Endothelial cell of umbilical vein (primary cell): ENCODE results near the gene NRXN3. TPM values are rescaled to one million over a fixed set of nuclear protein-coding genes. Genes with fewer than 3 reads are reported as not detected.

Source experiments
- BruUV-seq: library from RNA; stranded (reverse); fragments of 400-500 nt; replicated peaks from 2 replicates; lab custom pipeline; 2021; lab: Mats Ljungman, UMichigan
- CTCF ChIA-PET: fragments of 300-600, 350-600 bp; sonication (Branson Sonifier 250); formaldehyde crosslinking; loops from one replicate; lab custom pipeline; 2021; ENCODE audit warnings: antibody characterized with exemption, inconsistent platforms; lab: Charles Lee
- POLR2A ChIA-PET: fragments of 300-600, 350-600 bp; sonication (Branson Sonifier 250); formaldehyde crosslinking; loops from one replicate; lab custom pipeline; 2021; ENCODE audit warnings: antibody characterized with exemption, inconsistent platforms; lab: Charles Lee
- DNase-seq: peaks from one replicate; pipeline ENCODE4 v3.0.0-alpha.2; 2011; ENCODE audit warnings: low read depth, low spot score
- FAIRE-seq: peaks from 2 replicates; lab custom pipeline; 2011; peaks lifted over from hg19 to GRCh38; lab: Jason Lieb, UNC
- H2AFZ ChIP-seq: 2 replicates; pipeline ENCODE4 v1.6.0; 2012; ENCODE audit warnings: low read depth, low read length, control low read depth, inconsistent platforms
- H3K27ac ChIP-seq: 2 replicates; pipeline ENCODE4 v1.5.1; 2011; ENCODE audit warnings: low read depth, mild to moderate bottlenecking, control low read depth, low read length, moderate library complexity; ENCODE audit not compliant: insufficient read depth
- H3K27me3 ChIP-seq, 2 experiments: 2 replicates each; pipeline versions ENCODE4 v1.6.0 to v1.6.1; 2011; ENCODE audit warnings: low read length in 2 of 2, mixed read lengths in 1 of 2; ENCODE audit not compliant: control insufficient read depth in 2 of 2, insufficient read depth in 2 of 2
- H3K36me3 ChIP-seq, 2 experiments: 2 replicates in 1 of 2; 3 replicates in 1 of 2; pipeline ENCODE4 v1.5.1; 2011; ENCODE audit warnings: low read length in 2 of 2, mild to moderate bottlenecking in 1 of 2, moderate library complexity in 1 of 2; ENCODE audit not compliant: control insufficient read depth in 2 of 2, insufficient read depth in 2 of 2; ENCODE audit errors: extremely low read depth in 1 of 2
- H3K4me1 ChIP-seq: 3 replicates; pipeline ENCODE4 v1.5.1; 2011; ENCODE audit warnings: mild to moderate bottlenecking, low read length; ENCODE audit not compliant: control insufficient read depth, insufficient read depth; ENCODE audit errors: extremely low read depth
- H3K4me2 ChIP-seq: 2 replicates; pipeline ENCODE4 v1.6.1; 2011; ENCODE audit warnings: low read length, control low read depth, mixed read lengths; ENCODE audit not compliant: insufficient read depth
- H3K4me3 ChIP-seq, 3 experiments: fragments of 200-600 bp in 1 of 3; sonication (generic), shearing (Covaris generic) in 1 of 3; replicated peaks in 1 of 3; 2 replicates each; pipeline ENCODE4 v1.5.1; 2011 to 2016; ENCODE audit warnings: control low read depth in 3 of 3, low read length in 3 of 3, mild to moderate bottlenecking in 2 of 3, inconsistent platforms in 1 of 3, low read depth in 1 of 3, moderate library complexity in 1 of 3; ENCODE audit not compliant: insufficient read depth in 1 of 3
- H3K79me2 ChIP-seq: 2 replicates; pipeline ENCODE4 v1.6.0; 2012; ENCODE audit warnings: low read length, inconsistent platforms; ENCODE audit not compliant: control insufficient read depth, insufficient read depth
- H3K9ac ChIP-seq: replicated peaks from 2 replicates; pipeline ENCODE3; 2011; ENCODE audit warnings: low read length, control low read depth; ENCODE audit not compliant: insufficient read depth; ENCODE audit errors: extremely low read depth
- H3K9me1 ChIP-seq: replicated peaks from 3 replicates; pipeline ENCODE4 v1.6.0; 2011; ENCODE audit warnings: mild to moderate bottlenecking, low read length; ENCODE audit not compliant: control insufficient read depth, insufficient read depth; ENCODE audit errors: extremely low read depth
- H3K9me3 ChIP-seq: replicated peaks from 2 replicates; pipeline ENCODE4 v1.5.1; 2012; ENCODE audit warnings: low read length, inconsistent platforms; ENCODE audit not compliant: control insufficient read depth, insufficient read depth
- H4K20me1 ChIP-seq: replicated peaks from 2 replicates; pipeline ENCODE3; 2011; ENCODE audit warnings: mild to moderate bottlenecking, low read length; ENCODE audit not compliant: control insufficient read depth, insufficient read depth; ENCODE audit errors: extremely low read depth
- CTCF ChIP-seq, 2 donors: IDR thresholded peaks; 1 replicate in 1 of 2; 2 replicates in 1 of 2; pipeline ENCODE4 v1.5.1; 2011; ENCODE audit warnings: low read length in 2 of 2, mild to moderate bottlenecking in 2 of 2, moderate library complexity in 2 of 2, control low read depth in 1 of 2, inconsistent platforms in 1 of 2, low read depth in 1 of 2; ENCODE audit not compliant: insufficient read depth in 1 of 2; ENCODE audit errors: extremely low read depth in 1 of 2
- EZH2 ChIP-seq: IDR thresholded peaks from 2 replicates; pipeline ENCODE4 v1.6.1; 2012; ENCODE audit warnings: borderline replicate concordance, low read depth, mild to moderate bottlenecking, moderate library complexity, low read length, inconsistent platforms; ENCODE audit not compliant: severe bottlenecking
- GATA2 ChIP-seq: IDR thresholded peaks from 2 replicates; pipeline ENCODE4 v1.7.0; 2011; ENCODE audit warnings: low read depth, mild to moderate bottlenecking, moderate library complexity, mixed read lengths, low read length; ENCODE audit not compliant: insufficient read length, insufficient read depth
- MAX ChIP-seq: IDR thresholded peaks from 2 replicates; pipeline ENCODE4 v1.6.1; 2011; ENCODE audit not compliant: insufficient read depth, insufficient read length
- MYC ChIP-seq: IDR thresholded peaks from one replicate; pipeline ENCODE4 v1.6.1; 2011; ENCODE audit warnings: mild to moderate bottlenecking, low read depth, low read length
- POLR2A ChIP-seq: IDR thresholded peaks from 2 replicates; pipeline ENCODE4 v1.6.1; 2012; ENCODE audit warnings: low read depth, mild to moderate bottlenecking, control low read depth, low read length
- POLR2AphosphoS5 ChIP-seq: IDR thresholded peaks from 2 replicates; pipeline ENCODE4 v1.6.1; 2012; ENCODE audit warnings: low read depth, mild to moderate bottlenecking, control low read depth, low read length, moderate library complexity; ENCODE audit not compliant: insufficient read depth
- dilution Hi-C: fragments of 300-500 bp; cut with MboI; formaldehyde crosslinking; loops from one replicate; pipeline ENCODE4 v1.15.0; 2019; ENCODE audit warnings: low sequenced_read_pairs; ENCODE audit not compliant: extremely low pct_ligation_motif_present
- intact Hi-C: fragments of 100-400 bp; cut with micrococcal nuclease; formaldehyde crosslinking; loops from one replicate; pipeline ENCODE4 v1.10.0; 2022
- polyA plus RNA-seq, 4 experiments: library from polyadenylated mRNA; depleted of rRNA in 3 of 4; stranded (reverse) in 3 of 4; unstranded in 1 of 4; fragments of >200 nt; gene quantifications; 2 replicates each; pipeline versions ENCODE4 v1.2.1 to v1.2.3, GENCODE V29; 2011 to 2012; ENCODE audit warnings: missing spikeins in 1 of 4
- total RNA-seq: library from RNA; stranded (reverse); gene quantifications from 2 replicates; pipeline ENCODE4 v1.2.3, GENCODE V29; 2021

Gene NRXN3
- total and polyA plus RNA-seq, 2 donors (not counting 3 experiments of a cell fraction or from before 2014, with no cell fraction given): 0.72 to 4.2 TPM

GRCh38 chr14:79093531-79093930, 923.4 kb downstream of the NRXN3 start:
- Histone ChIP-seq H3K36me3 (no peaks in the 10 kb centered on the region), H3K9me1 (no peaks in the 10 kb centered on the region), H2AFZ (no peak overlapping the region), H3K4me2 (no peak overlapping the region), H3K4me1 (no peaks in the 10 kb centered on the region), H3K79me2 (no peaks in the 10 kb centered on the region), H4K20me1 (no peaks in the 10 kb centered on the region), H3K9me3 (no peaks in the 10 kb centered on the region), H3K27me3 (no peaks in the 10 kb centered on the region), H3K27ac (no peak overlapping the region), H3K9ac (no peak overlapping the region), H3K4me3 (no peak overlapping the region)
- dilution Hi-C loops: no loop called here
- intact Hi-C loops: no loop called here
- CTCF ChIA-PET: interaction anchor here (1.1 kb wide), 1 partner anchor 12 kb away, joined by 3 read pairs; no protein-coding TSS in a partner anchor
- BruUV-seq: no TSS peak
- DNase-seq (no peak), FAIRE-seq (no peak)
- POLR2A ChIA-PET: no interaction called here
- no peak for TF ChIP-seq POLR2AphosphoS5
- TF ChIP-seq MYC: no peak
- no peak for TF ChIP-seq CTCF (IDR thresholded peaks at IDR 0.05; ENCODE audit: extremely low read depth in 1 of 2, insufficient read depth in 1 of 2, low read depth in 1 of 2, low read length in 2 of 2)
- no peak for TF ChIP-seq GATA2
- TF ChIP-seq POLR2A: no peak
- TF ChIP-seq EZH2: no peak
- TF ChIP-seq MAX: no peak
